Keratinocyte (primary cell): Measurements from ENCODE around the gene ADGRV1. TPM values are rescaled to one million over a fixed set of nuclear protein-coding genes. Genes with fewer than 3 reads are reported as not detected.

Source experiments
- DNase-seq: peaks from one replicate; pipeline ENCODE4 v3.0.0-alpha.2; 2011; ENCODE audit warnings: low read depth, missing footprints, low spot score
- FAIRE-seq: peaks from 2 replicates; lab custom pipeline; 2011; peaks lifted over from hg19 to GRCh38; lab: Jason Lieb, UNC
- H2AFZ ChIP-seq: 2 replicates; pipeline ENCODE4 v1.6.0; 2012; ENCODE audit warnings: low read length, control low read depth, inconsistent platforms; ENCODE audit not compliant: control insufficient read depth
- H3K27ac ChIP-seq: 2 replicates; pipeline ENCODE4 v1.5.1; 2011; ENCODE audit warnings: low read length; ENCODE audit not compliant: control insufficient read depth, insufficient read depth
- H3K27me3 ChIP-seq: 3 replicates; pipeline ENCODE4 v1.6.0; 2011; ENCODE audit warnings: low read length; ENCODE audit not compliant: control insufficient read depth, insufficient read depth; ENCODE audit errors: extremely low read depth
- H3K36me3 ChIP-seq, 2 experiments: 2 replicates in 1 of 2; 3 replicates in 1 of 2; pipeline ENCODE4 v1.5.1; 2011; ENCODE audit warnings: low read length in 2 of 2, mild to moderate bottlenecking in 1 of 2; ENCODE audit not compliant: control insufficient read depth in 2 of 2, insufficient read depth in 2 of 2; ENCODE audit errors: extremely low read depth in 1 of 2
- H3K4me1 ChIP-seq: 3 replicates; pipeline ENCODE4 v1.5.1; 2011; ENCODE audit warnings: low read length; ENCODE audit not compliant: control insufficient read depth, insufficient read depth; ENCODE audit errors: extremely low read depth
- H3K4me2 ChIP-seq: 3 replicates; pipeline ENCODE4 v1.6.0; 2011; ENCODE audit warnings: low read depth, low read length; ENCODE audit not compliant: control insufficient read depth, insufficient read depth; ENCODE audit errors: extremely low read depth
- H3K4me3 ChIP-seq, 3 experiments: fragments of 200-600 bp in 1 of 3; sonication (generic) in 1 of 3; 2 replicates in 2 of 3; 3 replicates in 1 of 3; pipeline ENCODE4 v1.5.1; 2011 to 2016; ENCODE audit warnings: low read length in 3 of 3, mild to moderate bottlenecking in 3 of 3, control low read depth in 2 of 3, inconsistent platforms in 1 of 3, low read depth in 1 of 3, mixed read lengths in 1 of 3, mixed run types in 1 of 3, moderate library complexity in 1 of 3; ENCODE audit not compliant: control insufficient read depth in 2 of 3, insufficient read depth in 2 of 3; ENCODE audit errors: extremely low read depth in 1 of 3
- H3K79me2 ChIP-seq: 2 replicates; pipeline ENCODE4 v1.6.0; 2012; ENCODE audit warnings: low read length; ENCODE audit not compliant: control insufficient read depth, insufficient read depth
- H3K9ac ChIP-seq: 3 replicates; pipeline ENCODE4 v1.6.0; 2011; ENCODE audit warnings: low read length; ENCODE audit not compliant: control insufficient read depth, insufficient read depth; ENCODE audit errors: extremely low read depth
- H3K9me1 ChIP-seq: 3 replicates; pipeline ENCODE4 v1.6.0; 2011; ENCODE audit warnings: low read length; ENCODE audit not compliant: control insufficient read depth, insufficient read depth; ENCODE audit errors: extremely low read depth
- H3K9me3 ChIP-seq: 2 replicates; pipeline ENCODE4 v1.5.1; 2012; ENCODE audit warnings: low read depth, low read length; ENCODE audit not compliant: control insufficient read depth
- H4K20me1 ChIP-seq: 3 replicates; pipeline ENCODE4 v1.6.0; 2011; ENCODE audit warnings: low read length; ENCODE audit not compliant: control insufficient read depth, insufficient read depth; ENCODE audit errors: extremely low read depth
- EZH2 ChIP-seq: IDR thresholded peaks from one replicate; pipeline ENCODE4 v1.6.1; 2012; ENCODE audit warnings: inconsistent platforms, mild to moderate bottlenecking, low read length, moderate library complexity
- dilution Hi-C: fragments of 300-500 bp; cut with MboI; formaldehyde crosslinking; loops from one replicate; pipeline ENCODE4 v1.7.0; 2020; ENCODE audit warnings: low sequenced_read_pairs; ENCODE audit not compliant: extremely low pct_ligation_motif_present
- polyA plus RNA-seq, 5 experiments: library from polyadenylated mRNA; depleted of rRNA in 3 of 5; stranded (reverse) in 3 of 5; stranded (forward) in 1 of 5; unstranded in 1 of 5; fragments of >200 nt; gene quantifications; 1 replicate in 1 of 5; 2 replicates in 3 of 5; 3 replicates in 1 of 5; pipeline versions ENCODE4 v1.2.1 to v1.2.3, GENCODE V29; 2011 to 2012; ENCODE audit warnings: missing spikeins in 2 of 5, low read depth in 1 of 5, low replicate concordance in 1 of 5
- TF ChIP-seq, protein P1 (sequence below), 3 experiments: IDR thresholded peaks in 1 of 3; conservative IDR thresholded peaks in 1 of 3; optimal IDR thresholded peaks in 1 of 3; 2 replicates in 2 of 3; 3 replicates in 1 of 3; pipeline versions ENCODE3 to v1.5.1; 2011; ENCODE audit warnings: low read length in 3 of 3, mild to moderate bottlenecking in 3 of 3, moderate library complexity in 2 of 3, control low read depth in 1 of 3, inconsistent platforms in 1 of 3; ENCODE audit not compliant: insufficient read depth in 2 of 3; ENCODE audit errors: extremely low read depth in 1 of 3

The ADGRV1 gene
- polyA plus RNA-seq, 1 donor (not counting 4 experiments of a cell fraction or from before 2014, with no cell fraction given), result 0.05 TPM

DNA sequence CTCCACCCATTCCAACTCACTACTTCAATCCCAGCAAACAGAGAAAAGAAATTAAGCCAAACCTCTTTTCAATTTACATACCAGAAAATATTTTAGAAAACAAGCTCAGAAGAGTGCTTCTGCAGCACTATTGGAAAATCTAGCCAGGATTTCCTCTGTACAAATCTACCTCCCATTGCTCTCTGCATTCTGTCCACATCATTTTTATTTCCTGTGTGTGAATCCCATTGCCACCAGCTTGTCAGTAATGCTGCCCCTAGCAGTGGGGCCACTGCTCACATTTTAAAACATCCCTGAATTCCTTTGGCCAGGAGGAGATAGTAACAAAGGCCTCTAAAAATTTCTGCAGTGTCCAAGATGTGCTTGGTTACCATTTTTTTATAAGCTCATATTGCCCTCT, 592.0 kb downstream of the ADGRV1 start:
- Histone ChIP-seq H3K79me2 (no peaks in the 10 kb centered on the region), H3K4me2 (no peak overlapping the region)

DNA sequence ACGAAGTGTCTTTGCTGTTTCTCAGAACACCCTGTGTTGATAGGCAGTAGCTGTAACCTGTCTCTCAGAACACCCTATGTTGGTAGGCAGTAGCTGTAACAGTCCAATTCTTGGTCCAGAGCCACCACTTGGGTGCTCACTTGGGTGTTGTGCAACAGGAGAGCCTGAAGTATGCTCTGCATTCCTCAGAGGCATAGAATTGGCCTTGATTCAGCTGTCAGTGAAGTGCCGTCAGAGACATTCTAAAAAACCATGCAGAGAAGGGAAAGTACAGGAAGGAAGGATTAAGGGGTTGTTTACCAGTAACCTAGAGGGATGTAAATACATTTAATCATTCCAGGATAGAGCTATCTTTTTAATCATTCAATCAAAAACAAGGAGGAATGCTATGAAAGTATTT, 593.4 kb downstream of the ADGRV1 start:
- H3K36me3 ChIP-seq, result no peaks in the 10 kb centered on the region
- dilution Hi-C loops, result no loop called here
- no peak for DNase-seq
- no peak overlapping the region for H3K27ac ChIP-seq
- no peaks in the 10 kb centered on the region for H3K9me1 ChIP-seq
- TF ChIP-seq, protein P1, sequence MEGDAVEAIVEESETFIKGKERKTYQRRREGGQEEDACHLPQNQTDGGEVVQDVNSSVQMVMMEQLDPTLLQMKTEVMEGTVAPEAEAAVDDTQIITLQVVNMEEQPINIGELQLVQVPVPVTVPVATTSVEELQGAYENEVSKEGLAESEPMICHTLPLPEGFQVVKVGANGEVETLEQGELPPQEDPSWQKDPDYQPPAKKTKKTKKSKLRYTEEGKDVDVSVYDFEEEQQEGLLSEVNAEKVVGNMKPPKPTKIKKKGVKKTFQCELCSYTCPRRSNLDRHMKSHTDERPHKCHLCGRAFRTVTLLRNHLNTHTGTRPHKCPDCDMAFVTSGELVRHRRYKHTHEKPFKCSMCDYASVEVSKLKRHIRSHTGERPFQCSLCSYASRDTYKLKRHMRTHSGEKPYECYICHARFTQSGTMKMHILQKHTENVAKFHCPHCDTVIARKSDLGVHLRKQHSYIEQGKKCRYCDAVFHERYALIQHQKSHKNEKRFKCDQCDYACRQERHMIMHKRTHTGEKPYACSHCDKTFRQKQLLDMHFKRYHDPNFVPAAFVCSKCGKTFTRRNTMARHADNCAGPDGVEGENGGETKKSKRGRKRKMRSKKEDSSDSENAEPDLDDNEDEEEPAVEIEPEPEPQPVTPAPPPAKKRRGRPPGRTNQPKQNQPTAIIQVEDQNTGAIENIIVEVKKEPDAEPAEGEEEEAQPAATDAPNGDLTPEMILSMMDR (optimal IDR thresholded peaks at IDR 0.05 in 1 of 3, IDR thresholded peaks at IDR 0.05 in 1 of 3, conservative IDR thresholded peaks at IDR 0.05 in 1 of 3; ENCODE audit: extremely low read depth in 1 of 3, insufficient read depth in 2 of 3, low read length in 3 of 3), result no peak
- no peak for TF ChIP-seq EZH2
- H3K9ac ChIP-seq, result no peak overlapping the region
- H3K4me1 ChIP-seq, result peaks cover 7% of the 10 kb centered on the region
- no peaks in the 10 kb centered on the region for H3K79me2 ChIP-seq
- no peak overlapping the region for H2AFZ ChIP-seq
- H3K4me2 ChIP-seq, result peak overlapping the region; percentile 4
- no peak overlapping the region for H3K4me3 ChIP-seq
- H3K9me3 ChIP-seq, result no peaks in the 10 kb centered on the region
- FAIRE-seq, result peak; percentile 81
- no peaks in the 10 kb centered on the region for H3K27me3 ChIP-seq
- no peaks in the 10 kb centered on the region for H4K20me1 ChIP-seq

More for the DNA sequence above, 592.0 kb downstream of the ADGRV1 start:
- no peak for FAIRE-seq
- peaks cover 7% of the 10 kb centered on the region for H3K4me1 ChIP-seq
- H3K9me1 ChIP-seq, result no peaks in the 10 kb centered on the region
- no peak overlapping the region for H3K27ac ChIP-seq
- no peak overlapping the region for H2AFZ ChIP-seq
- H3K27me3 ChIP-seq, result no peaks in the 10 kb centered on the region
- dilution Hi-C loops, result no loop called here
- DNase-seq, result no peak
- H4K20me1 ChIP-seq, result no peaks in the 10 kb centered on the region
- no peak overlapping the region for H3K4me3 ChIP-seq
- H3K36me3 ChIP-seq, result no peaks in the 10 kb centered on the region
- H3K9ac ChIP-seq, result no peak overlapping the region
- TF ChIP-seq EZH2, result no peak
- TF ChIP-seq, protein P1 (optimal IDR thresholded peaks at IDR 0.05 in 1 of 3, IDR thresholded peaks at IDR 0.05 in 1 of 3, conservative IDR thresholded peaks at IDR 0.05 in 1 of 3; ENCODE audit: extremely low read depth in 1 of 3, insufficient read depth in 2 of 3, low read length in 3 of 3), result no peak
- no peaks in the 10 kb centered on the region for H3K9me3 ChIP-seq
